ENCODE results near the gene PAQR8. TPM values are rescaled to one million over a fixed set of nuclear protein-coding genes. Genes with fewer than 3 reads are reported as not detected.

Gene PAQR8
- total and polyA plus RNA-seq, 2 donors (not counting 1 experiment from before 2014, with no cell fraction given), result 2.3 to 8.5 TPM

DNA sequence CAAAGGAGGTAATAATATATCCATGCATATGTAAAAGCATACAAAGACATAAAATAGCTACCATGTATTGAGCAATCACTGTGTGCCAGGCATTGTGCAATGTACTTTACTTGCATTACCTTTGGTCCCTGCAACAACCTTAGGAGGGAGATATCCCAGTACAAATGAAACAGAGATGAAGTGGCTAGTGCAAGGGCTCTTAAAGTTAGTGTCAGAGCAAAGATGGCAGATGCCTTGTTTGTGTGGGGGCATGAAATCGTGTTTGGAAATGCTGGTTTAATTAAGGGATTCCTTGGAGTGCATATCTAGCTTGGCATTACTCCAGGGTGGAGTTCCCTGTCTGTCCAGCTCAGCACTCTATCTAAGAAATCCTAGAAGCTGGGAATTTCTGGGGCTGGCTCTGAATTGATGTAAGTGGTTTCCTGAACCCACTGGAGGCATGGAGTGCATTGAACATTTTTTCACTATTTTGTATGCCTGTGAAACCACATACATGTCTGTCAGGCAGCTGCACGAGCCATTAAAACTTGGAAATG lies 9.8 kb downstream of the PAQR8 start:
- ATAC-seq (ENCODE audit: low read depth) (no peak), DNase-seq (no peak)
- no peaks in the 10 kb centered on the region for H4K20me1 ChIP-seq (ENCODE audit: control insufficient read depth, insufficient read depth, low read length, poor library complexity, severe bottlenecking)
- no peak overlapping the region for H3K27ac ChIP-seq (ENCODE audit: low read length in 2 of 2)
- no peak overlapping the region for H3K4me3 ChIP-seq (ENCODE audit: control extremely low read depth in 1 of 5, extremely low read depth in 1 of 5, insufficient read depth in 1 of 5, low read depth in 2 of 5, low read length in 4 of 5)
- peaks cover 9% of the 10 kb centered on the region in 2 donors for H3K4me1 ChIP-seq (ENCODE audit: control insufficient read depth in 2 of 2, insufficient read depth in 2 of 2, low read length in 2 of 2)
- no peak overlapping the region for H3K4me2 ChIP-seq (replicated peaks; ENCODE audit: low read depth, low read length, poor library complexity, severe bottlenecking)
- H3K9me3 ChIP-seq (ENCODE audit: control extremely low read depth in 1 of 3, control insufficient read depth in 2 of 3, insufficient read depth in 1 of 3, low read length in 2 of 3), result no peaks in the 10 kb centered on the region
- no peak overlapping the region for H2AFZ ChIP-seq (ENCODE audit: insufficient read depth, low read depth, low read length, poor library complexity, severe bottlenecking)
- intact Hi-C loops (cut with micrococcal nuclease), result no loop called here
- H3K36me3 ChIP-seq (replicated peaks in 1 of 2; ENCODE audit: control extremely low read depth in 1 of 2, control insufficient read depth in 1 of 2, extremely low read depth in 1 of 2, insufficient read depth in 2 of 2, low read length in 1 of 2), result no peaks in the 10 kb centered on the region
- TF ChIP-seq, protein P1, sequence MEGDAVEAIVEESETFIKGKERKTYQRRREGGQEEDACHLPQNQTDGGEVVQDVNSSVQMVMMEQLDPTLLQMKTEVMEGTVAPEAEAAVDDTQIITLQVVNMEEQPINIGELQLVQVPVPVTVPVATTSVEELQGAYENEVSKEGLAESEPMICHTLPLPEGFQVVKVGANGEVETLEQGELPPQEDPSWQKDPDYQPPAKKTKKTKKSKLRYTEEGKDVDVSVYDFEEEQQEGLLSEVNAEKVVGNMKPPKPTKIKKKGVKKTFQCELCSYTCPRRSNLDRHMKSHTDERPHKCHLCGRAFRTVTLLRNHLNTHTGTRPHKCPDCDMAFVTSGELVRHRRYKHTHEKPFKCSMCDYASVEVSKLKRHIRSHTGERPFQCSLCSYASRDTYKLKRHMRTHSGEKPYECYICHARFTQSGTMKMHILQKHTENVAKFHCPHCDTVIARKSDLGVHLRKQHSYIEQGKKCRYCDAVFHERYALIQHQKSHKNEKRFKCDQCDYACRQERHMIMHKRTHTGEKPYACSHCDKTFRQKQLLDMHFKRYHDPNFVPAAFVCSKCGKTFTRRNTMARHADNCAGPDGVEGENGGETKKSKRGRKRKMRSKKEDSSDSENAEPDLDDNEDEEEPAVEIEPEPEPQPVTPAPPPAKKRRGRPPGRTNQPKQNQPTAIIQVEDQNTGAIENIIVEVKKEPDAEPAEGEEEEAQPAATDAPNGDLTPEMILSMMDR (IDR thresholded peaks at IDR 0.05), result no peak
- TF ChIP-seq EZH2 (IDR thresholded peaks at IDR 0.05; ENCODE audit: borderline replicate concordance, insufficient read depth, low read depth, low read length, poor library complexity, severe bottlenecking), result no peak
- ChIA-PET POLR2A (no interaction called here), CTCF (interaction anchor here (1.0 to 1.2 kb wide), 2 partner anchors 10 to 85 kb away, joined by 3 to 4 read pairs; partner anchors contain the start of gene PAQR8)
- H3K9ac ChIP-seq (ENCODE audit: low read length), result no peak overlapping the region
- no peak overlapping the region for H3K27ac Mint-ChIP-seq
- peaks cover 5% of the 10 kb centered on the region for H3K9me3 Mint-ChIP-seq (ENCODE audit: insufficient read depth)
- peaks cover 16% of the 10 kb centered on the region for H3K4me1 Mint-ChIP-seq
- H3K79me2 ChIP-seq (ENCODE audit: control insufficient read depth, insufficient read depth, low read length), result peaks cover 28% of the 10 kb centered on the region
- WGBS (ENCODE audit: insufficient coverage), result 100% methylated on average over 1 of the region's 2 CpGs
- H3K4me3 Mint-ChIP-seq, result no peak overlapping the region
- no peaks in the 10 kb centered on the region for H3K27me3 ChIP-seq (replicated peaks in 1 of 4; ENCODE audit: control extremely low read depth in 1 of 4, control insufficient read depth in 3 of 4, insufficient read depth in 4 of 4, low read length in 3 of 4)
- H3K27me3 Mint-ChIP-seq, result no peaks in the 10 kb centered on the region

DNA sequence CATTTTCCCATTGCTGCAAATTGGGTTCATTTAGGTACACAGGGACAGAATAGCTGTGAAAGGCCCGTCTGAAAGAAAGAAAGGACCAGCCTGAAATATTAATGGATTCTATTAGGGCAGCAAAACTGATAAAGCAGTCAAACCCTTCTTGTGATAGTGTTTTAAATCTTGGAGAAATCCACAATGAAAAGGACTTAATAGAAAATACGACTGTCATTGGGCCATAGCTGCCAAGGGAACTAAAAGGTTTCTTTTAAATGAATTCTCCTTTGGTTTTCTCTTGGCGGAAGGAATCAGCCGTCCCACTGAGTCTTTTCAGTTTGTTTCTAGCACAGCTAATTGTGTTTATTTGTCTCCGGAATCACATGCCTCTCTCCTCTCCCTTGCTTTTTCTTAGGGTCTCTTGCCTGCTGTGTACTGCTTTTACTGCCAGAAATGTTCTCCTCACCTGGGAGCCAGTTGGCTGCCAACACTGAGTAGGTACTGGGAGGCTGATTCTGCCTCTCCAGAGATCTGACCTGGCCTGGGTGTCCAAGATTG lies 11.3 kb downstream of the PAQR8 start:
- no peak overlapping the region for H3K27ac Mint-ChIP-seq
- H3K4me1 Mint-ChIP-seq, result peaks cover 31% of the 10 kb centered on the region
- Histone ChIP-seq H3K4me1 (ENCODE audit: control insufficient read depth in 2 of 2, insufficient read depth in 2 of 2, low read length in 2 of 2) (peaks cover 23 to 24% of the 10 kb centered on the region in 2 donors), H3K9ac (ENCODE audit: low read length) (no peak overlapping the region), H3K27me3 (replicated peaks in 1 of 4; ENCODE audit: control extremely low read depth in 1 of 4, control insufficient read depth in 3 of 4, insufficient read depth in 4 of 4, low read length in 3 of 4) (no peaks in the 10 kb centered on the region), H3K79me2 (ENCODE audit: control insufficient read depth, insufficient read depth, low read length) (peaks cover 17% of the 10 kb centered on the region), H3K27ac (ENCODE audit: low read length in 2 of 2) (no peak overlapping the region), H3K4me3 (ENCODE audit: control extremely low read depth in 1 of 5, extremely low read depth in 1 of 5, insufficient read depth in 1 of 5, low read depth in 2 of 5, low read length in 4 of 5) (no peak overlapping the region), H3K4me2 (replicated peaks; ENCODE audit: low read depth, low read length, poor library complexity, severe bottlenecking) (no peak overlapping the region), H3K36me3 (replicated peaks in 1 of 2; ENCODE audit: control extremely low read depth in 1 of 2, control insufficient read depth in 1 of 2, extremely low read depth in 1 of 2, insufficient read depth in 2 of 2, low read length in 1 of 2) (no peaks in the 10 kb centered on the region), H3K9me3 (ENCODE audit: control extremely low read depth in 1 of 3, control insufficient read depth in 2 of 3, insufficient read depth in 1 of 3, low read length in 2 of 3) (no peaks in the 10 kb centered on the region), H2AFZ (ENCODE audit: insufficient read depth, low read depth, low read length, poor library complexity, severe bottlenecking) (no peak overlapping the region), H4K20me1 (ENCODE audit: control insufficient read depth, insufficient read depth, low read length, poor library complexity, severe bottlenecking) (no peaks in the 10 kb centered on the region)
- H3K27me3 Mint-ChIP-seq, result no peaks in the 10 kb centered on the region
- no peak for TF ChIP-seq EZH2 (IDR thresholded peaks at IDR 0.05; ENCODE audit: borderline replicate concordance, insufficient read depth, low read depth, low read length, poor library complexity, severe bottlenecking)
- TF ChIP-seq, protein P1 (IDR thresholded peaks at IDR 0.05), result no peak
- ATAC-seq (ENCODE audit: low read depth) (no peak), DNase-seq (no peak)
- WGBS (ENCODE audit: insufficient coverage), result 92% methylated on average over 4 of the region's 5 CpGs
- CTCF ChIA-PET, result interaction anchor here (1.2 kb wide), 1 partner anchor 22 kb away, joined by 3 read pairs; no protein-coding TSS in a partner anchor
- POLR2A ChIA-PET, result no interaction called here
- peaks cover 5% of the 10 kb centered on the region for H3K9me3 Mint-ChIP-seq (ENCODE audit: insufficient read depth)
- H3K4me3 Mint-ChIP-seq, result no peak overlapping the region
- intact Hi-C loops (cut with micrococcal nuclease), result no loop called here
